ENCODE results near the gene STK32C.
A peak's percentile ranks its signal among the peaks of the same experiment; 100 is the strongest.
"Not testable (repeated sequence)": the region's sequence is repeated elsewhere in the genome, so short reads cannot be mapped to it uniquely, and the experiment has no call there.

Gene STK32C

GRCh38 chr10:132230557-132231210 is 77.1 kb downstream of the STK32C start:
- DNase-seq (ENCODE audit: low spot score), result no peak

DNA sequence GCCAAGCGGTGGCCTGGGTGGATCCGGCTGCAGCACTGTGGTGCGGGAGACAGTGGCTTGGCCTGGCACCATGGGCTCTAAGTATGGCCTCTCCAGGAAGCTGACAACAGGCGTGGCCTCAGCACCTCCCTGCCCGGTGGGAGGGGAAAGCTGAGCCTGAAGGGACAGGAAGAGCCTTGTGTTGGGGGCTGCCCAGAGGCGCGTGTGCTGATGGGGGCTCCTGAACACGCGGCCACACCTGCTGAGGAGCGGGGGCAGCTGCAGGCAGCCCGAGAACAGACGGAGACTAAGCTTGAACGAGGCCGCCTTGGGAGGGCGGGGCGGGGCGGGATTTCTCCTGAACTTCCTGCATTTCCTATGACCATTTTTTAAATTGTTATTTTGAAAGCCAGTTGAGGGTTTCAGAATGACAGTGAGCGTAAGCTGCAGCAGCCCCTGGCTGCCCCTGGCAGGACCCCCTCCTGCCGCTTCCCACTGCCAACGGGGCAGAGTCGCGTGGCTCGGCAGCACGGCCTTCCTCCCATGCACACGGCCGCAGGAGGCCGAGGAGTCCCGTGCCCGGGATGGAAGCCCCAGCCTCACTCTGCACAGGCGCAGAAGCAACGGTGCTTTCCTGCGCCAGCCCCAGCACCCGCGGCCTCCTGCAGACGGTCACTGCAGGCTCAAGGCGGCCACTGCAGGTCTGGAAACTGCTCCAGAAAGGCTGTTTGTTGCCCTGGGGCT is 77.8 kb downstream of the STK32C start:
- no peak for DNase-seq (ENCODE audit: low spot score)

GRCh38 chr10:132229096-132229495 is 78.7 kb downstream of the STK32C start:
- no peak for DNase-seq (ENCODE audit: low spot score)

DNA sequence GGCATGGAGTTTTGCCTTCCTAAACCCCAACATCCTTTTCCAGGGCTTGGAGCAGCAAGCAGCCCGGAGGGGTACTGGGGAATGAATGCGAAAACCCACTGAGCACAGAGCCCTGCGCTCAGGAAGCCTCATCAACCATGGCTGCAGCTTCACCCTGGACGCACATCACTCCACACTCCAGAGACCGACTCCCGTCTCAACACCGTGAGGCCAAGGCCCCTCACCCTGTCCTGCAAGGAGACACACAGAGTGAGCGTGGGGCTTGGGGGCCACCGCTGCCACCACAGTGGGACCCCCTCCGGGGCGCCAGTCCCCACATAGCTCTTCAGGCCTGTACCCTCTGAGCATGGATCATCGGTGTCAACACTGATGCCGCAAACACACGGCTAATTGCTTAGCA is 79.1 kb downstream of the STK32C start:
- DNase-seq (ENCODE audit: low spot score), result no peak

DNA sequence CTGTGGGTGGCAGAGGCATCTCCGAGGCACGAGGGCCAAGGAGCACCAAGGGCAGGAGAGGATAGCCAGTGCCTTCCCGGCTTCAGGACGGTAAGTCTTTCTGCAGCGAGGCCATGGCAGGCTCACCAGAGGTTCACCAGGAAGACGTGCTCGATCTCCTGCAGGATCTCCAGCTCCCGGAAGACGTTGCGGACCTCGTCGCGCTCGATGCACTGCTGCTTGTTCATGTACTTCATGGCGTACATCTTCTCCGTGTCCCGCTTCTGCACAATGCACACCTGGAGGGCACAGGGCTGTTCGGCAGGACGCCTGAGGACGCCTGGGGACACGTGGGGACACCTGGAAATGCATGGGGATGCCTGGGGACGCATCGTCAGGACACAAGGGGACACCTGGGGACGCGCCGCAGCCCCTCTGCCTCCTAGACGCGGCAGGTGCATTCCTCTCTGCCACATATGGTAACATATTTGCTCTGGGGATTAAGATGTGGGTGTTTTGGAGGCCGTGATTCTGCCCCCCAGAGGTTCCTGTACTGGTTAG is 79.8 kb downstream of the STK32C start:
- no peak for DNase-seq (ENCODE audit: low spot score)

DNA sequence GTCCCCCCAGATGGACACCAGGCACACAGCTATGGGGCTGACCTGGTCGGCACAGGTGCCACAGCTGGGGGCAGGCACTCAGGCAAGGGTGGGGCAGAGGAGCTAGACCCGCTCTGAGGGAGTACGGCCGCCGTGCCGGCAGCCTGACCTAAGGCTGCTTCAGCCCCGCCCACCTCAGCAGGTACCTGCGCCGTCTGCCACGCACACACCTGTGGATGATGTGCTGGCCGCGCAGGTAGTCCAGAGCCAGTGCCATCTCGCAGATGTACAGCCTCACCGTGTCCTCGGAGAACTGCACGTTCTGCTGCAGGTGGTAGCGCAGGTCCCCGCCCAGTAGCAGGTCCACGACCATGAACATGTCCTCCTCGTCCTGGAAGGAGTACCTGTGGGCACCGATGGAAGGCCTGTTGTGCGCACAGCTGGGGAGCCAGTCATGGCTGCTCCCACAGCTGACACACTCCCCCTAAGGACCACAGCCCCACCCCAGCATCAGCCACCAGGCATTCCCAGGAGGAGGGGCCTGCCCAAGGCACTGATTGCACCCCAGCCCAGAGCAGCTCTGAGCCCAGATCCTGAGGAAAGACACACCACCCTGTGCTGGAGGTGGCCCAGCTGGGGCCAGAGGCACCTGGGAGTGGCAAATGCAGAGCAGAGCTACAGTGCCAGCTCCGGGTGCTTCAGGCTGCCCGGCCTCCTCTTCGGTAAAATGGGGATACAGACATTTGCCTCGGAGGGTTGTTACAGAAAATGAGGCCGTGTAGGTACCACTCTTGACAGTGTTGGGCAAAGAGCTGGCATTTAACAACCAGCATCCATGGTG is 81.0 kb downstream of the STK32C start:
- no peak for DNase-seq (ENCODE audit: low spot score)

DNA sequence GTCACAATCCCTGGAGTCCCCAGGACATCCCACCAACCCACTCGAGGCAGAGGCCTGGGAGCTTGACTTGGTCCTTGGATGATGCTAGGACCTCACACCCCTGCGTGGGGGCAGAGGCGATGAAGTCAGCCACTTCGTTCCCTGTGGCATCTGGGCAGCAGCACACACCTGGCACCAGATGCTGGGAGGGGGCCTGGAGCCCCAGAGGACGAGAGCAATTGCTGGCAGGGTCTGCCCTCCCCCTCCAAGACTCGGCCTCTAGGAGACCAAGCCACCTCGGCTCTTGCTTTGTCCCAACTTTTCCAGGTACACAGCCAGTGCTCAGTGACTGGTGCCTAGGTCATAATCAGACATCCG is 81.9 kb downstream of the STK32C start:
- DNase-seq (ENCODE audit: low spot score), result no peak

DNA sequence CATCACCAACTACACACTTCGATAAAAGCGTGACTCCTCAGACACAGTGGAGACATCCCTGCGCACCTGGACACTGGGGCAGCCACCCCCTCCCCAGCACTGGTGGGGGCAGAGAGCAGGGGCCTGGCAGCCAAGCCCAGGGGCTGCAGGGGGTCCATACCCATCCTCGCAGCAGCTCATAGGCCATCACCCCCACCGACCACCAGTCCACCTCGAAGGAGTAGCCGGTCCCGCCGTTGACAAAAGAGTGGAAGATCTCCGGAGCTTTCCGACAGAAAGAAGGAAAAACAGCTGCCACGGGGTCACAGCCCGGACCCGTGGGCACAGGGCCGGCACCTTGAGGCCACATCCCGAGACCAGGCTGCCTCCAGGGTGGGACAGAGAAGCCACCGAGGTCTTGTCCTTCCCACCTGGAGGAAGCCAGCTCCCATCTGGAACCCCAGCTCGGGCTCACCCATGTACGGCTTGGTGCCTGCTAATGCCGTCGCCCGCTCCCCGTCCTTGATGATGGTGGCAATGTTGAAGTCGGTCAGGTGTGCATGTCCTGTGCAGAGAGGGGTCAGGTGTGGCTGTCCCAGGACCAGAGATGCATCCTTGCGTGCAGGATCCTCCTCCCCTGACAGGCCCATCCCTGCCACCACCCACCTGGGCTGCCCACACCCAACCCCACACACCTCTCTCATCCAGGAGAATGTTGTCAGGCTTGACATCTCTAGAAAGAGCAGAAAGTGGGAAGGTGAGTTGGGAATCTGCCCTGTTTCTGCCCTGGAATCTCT is 82.5 kb downstream of the STK32C start:
- no peak for DNase-seq (ENCODE audit: low spot score)

GRCh38 chr10:132224343-132225072 is 83.2 kb downstream of the STK32C start:
- DNase-seq (ENCODE audit: low spot score), result no peak

DNA sequence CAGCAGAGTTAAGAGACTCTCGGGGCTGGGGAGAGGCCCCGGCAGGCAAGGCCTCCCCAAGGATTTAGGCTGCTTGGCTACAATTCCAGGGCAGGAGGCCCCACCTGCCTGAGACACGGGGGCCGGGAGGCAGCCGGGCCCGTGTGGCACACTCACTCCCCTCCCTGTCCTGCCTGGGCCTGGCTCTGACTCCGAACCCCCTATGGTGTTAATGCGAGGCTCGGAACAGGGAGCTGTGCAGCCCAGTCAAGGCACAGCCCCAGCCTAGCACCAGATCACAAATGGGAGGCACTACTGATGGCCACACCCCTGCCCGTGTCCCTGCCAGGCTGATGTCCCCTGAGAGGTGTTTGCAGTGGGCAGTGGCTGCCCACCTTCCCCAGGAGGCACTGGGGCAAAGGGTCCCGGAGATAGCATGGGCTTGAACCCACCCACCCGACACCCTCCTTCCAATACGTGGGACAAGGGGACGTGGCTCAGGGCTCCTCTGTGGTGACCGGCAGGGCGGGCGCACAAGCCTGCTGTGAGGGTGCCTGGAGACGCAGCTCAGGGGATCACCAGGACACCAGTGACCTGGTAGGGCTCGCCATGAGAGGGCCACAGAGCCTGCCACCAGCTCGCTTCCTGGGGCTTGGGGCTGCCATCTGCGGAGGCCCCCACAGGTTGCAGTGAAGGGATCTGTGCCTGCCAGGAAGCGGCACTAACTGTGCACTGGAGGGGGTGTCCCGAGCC is 84.0 kb downstream of the STK32C start:
- no peak for DNase-seq (ENCODE audit: low spot score)

- peak; percentile 94 for DNase-seq (ENCODE audit: low spot score)
Observed at GRCh38 chr10:132223156-132223590, 84.6 kb downstream of the STK32C start.

DNA sequence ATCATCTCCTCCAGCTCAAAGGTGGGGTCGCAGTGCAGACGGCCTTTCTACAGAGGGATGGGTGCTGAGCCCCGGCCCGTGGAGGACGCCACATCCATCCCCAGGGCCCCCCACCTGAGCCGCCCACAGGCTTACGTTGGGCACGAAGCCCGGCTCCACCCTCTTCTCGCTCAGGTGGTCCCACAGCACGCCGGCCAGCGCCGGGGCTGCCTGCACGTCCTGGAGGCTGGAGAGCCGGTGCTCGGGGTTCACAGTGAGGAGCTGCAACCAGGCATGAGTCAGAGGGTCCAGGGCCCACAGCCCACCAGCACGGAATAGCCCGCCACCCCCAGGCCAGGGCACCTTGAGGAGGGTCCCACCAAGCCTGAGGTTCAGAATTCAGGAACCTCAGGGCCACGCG is 85.0 kb downstream of the STK32C start:
- no peak for DNase-seq (ENCODE audit: low spot score)

GRCh38 chr10:132220996-132221395 is 86.8 kb downstream of the STK32C start:
- not testable (repeated sequence) for DNase-seq (ENCODE audit: low spot score)

GRCh38 chr10:132220061-132220460 is 87.7 kb downstream of the STK32C start:
- no peak for DNase-seq (ENCODE audit: low spot score)

- DNase-seq (ENCODE audit: low spot score), result no peak
Observed at GRCh38 chr10:132219486-132219885, 88.3 kb downstream of the STK32C start.

GRCh38 chr10:132216441-132216840 is 91.3 kb downstream of the STK32C start:
- not testable (repeated sequence) for DNase-seq (ENCODE audit: low spot score)

GRCh38 chr10:132213917-132214316 is 93.8 kb downstream of the STK32C start:
- DNase-seq (ENCODE audit: low spot score), result no peak

DNA sequence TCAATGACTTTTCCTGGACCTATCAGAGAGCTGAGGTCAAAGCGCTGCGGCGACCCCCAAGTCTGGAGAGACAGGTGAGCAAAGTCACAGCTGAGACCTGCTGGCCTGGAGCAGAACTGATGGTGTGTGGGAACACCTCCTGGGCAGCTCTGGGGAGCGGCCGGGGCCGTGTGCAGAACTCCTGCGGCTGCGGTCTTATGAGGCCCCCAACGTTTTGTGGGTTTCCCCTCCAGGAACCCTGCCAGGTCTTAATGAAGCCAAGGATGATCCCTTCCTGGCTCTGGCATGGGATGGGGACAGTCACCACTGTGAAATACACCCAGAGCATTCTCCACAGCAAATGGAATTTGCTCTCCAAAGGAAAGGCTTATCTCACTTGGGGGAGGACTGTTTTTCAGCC is 94.9 kb downstream of the STK32C start:
- DNase-seq (ENCODE audit: low spot score), result no peak

DNA sequence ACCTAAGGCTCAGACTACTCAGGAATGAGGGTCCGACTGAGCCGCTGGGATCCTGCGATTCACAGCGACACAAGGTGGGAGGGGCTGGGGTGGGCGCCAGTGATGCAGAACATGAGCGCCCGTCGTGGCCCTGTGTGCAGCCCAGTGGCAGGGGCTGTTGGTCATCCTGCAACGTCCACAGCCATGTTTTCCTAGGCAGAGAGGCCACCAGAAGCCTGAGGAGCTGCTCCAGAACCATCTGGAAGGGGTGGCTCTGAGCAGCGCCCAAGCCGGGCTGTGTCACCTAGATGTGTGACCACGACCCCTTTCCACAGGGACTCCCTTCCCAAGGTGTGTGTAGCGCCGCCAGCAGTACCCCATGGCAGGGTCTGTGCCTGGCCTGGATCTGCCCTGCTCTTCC is 96.5 kb downstream of the STK32C start:
- no peak for DNase-seq (ENCODE audit: low spot score)

DNA sequence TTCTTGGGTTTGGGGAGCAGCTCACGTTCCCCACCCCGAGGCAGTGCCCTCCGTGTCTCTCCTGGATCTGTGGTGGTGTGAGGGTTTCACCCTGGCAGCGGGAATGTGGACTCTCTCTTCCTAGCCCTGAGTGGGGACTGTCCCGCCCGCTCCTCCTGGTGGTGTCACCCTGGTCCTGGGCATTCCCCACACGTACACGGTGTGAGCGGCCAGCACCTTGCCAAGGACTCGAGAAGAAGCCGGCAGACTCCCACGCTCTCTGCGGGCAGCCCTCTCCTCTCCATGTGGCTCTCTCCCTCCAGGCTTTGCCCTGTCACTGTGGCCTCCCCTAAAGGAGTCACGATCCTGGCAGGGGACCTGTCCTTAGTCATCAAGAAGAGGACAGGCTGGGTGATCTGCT is 97.0 kb downstream of the STK32C start:
- DNase-seq (ENCODE audit: low spot score), result no peak
